Glomerular visceral epithelial cell (primary cell): Measurements from ENCODE around the gene NDUFC1.
A peak's percentile ranks its signal among the peaks of the same experiment; 100 is the strongest.

Experiments
- DNase-seq: peaks from one replicate; pipeline ENCODE4 v3.0.0-alpha.2; 2016; ENCODE audit errors: extremely low spot score

The NDUFC1 gene

GRCh38 chr4:139247700-139248238 lies 54.5 kb downstream of the NDUFC1 start:
- no peak for DNase-seq

DNA sequence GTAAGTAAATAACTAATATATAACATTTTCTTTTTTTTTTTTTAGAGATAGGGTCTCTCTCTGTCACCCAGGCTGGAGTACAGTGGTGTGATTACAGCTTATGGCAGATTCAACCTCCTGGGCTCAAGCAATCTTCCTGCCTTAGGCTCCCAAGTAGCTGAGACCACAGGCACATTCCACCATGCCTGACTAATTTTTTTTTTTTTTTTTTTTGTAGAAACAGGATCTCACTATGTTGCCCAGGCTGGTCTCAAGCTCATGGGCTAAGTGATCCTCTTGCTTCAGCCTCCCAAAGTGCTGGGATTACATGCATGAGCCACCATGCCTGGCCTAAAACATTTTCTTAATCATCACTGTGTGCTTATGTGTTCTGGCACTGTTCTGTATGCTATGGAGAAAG lies 55.0 kb downstream of the NDUFC1 start:
- DNase-seq = peak; percentile 40

GRCh38 chr4:139246166-139246565 lies 56.1 kb downstream of the NDUFC1 start:
- DNase-seq = no peak

GRCh38 chr4:139245590-139245989 lies 56.7 kb downstream of the NDUFC1 start:
- no peak for DNase-seq

DNA sequence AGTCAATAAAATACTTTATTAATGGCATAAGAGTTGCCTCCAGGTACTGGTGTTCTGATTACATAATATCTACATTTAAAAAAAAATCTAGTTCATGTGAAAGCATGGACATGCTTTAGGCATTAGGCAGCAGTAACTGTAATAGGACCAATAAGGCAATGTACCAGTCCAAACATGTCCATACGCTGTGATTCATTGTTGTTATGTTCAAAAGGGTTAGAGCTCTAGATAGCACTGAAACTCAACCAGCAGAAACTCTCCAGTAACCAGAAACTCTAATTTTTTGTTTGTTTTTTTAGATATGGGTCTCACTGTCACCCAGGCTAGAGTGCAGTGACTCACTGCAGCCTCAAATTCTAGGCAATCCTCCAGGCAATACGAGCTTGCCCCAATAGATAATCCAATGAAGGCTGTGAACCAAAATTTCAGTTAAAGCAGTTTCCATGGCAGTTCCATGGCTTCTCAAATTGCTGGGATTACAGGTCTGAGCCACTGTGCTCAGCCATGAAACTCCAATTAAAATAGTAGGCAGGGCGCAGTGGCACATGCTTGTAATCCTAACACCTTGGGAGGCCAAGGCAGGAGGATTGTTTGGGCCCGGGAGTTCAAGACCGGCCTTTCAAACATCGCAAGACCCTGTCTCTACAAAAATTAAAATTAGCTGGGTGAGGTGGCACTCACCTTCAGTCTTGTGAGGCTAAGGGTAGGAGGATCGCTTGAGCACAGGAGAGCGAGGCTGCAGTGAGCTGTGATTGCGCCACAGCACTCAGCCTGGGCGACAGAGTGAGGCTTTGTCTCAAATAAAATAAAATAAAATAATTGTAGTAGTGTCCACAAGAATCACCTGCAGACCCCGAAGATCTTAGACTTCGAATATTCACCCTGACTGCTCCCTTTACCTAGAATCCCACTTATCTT lies 58.6 kb downstream of the NDUFC1 start:
- peak; percentile 89 for DNase-seq

DNA sequence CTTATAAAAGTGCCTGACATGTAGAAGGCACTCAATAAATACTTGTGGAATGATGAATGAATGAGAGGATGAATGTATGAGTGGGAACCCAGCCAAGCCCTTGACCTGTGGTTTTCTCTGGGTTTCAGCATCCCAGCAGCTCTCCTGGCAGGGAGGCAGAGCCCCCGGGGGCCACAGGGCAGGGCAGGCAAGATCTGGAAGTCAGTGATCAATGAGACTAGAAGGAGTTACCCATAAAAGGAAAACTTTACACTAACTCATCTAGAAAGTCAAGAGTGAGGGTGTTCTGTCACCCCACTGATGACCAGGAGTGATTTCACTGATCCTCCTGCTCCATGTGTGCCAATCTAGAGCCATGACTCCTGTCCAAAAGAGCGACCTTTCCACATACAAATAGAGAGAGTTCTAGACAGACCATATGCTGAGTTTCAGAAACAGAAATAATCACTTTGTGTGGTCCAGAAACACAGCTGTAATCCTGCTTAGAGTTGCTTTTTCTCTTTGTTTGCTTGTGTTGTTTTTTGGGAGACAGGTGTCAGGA lies 59.7 kb downstream of the NDUFC1 start:
- peak; percentile 84 for DNase-seq

GRCh38 chr4:139241784-139242151 lies 60.5 kb downstream of the NDUFC1 start:
- no peak for DNase-seq

DNA sequence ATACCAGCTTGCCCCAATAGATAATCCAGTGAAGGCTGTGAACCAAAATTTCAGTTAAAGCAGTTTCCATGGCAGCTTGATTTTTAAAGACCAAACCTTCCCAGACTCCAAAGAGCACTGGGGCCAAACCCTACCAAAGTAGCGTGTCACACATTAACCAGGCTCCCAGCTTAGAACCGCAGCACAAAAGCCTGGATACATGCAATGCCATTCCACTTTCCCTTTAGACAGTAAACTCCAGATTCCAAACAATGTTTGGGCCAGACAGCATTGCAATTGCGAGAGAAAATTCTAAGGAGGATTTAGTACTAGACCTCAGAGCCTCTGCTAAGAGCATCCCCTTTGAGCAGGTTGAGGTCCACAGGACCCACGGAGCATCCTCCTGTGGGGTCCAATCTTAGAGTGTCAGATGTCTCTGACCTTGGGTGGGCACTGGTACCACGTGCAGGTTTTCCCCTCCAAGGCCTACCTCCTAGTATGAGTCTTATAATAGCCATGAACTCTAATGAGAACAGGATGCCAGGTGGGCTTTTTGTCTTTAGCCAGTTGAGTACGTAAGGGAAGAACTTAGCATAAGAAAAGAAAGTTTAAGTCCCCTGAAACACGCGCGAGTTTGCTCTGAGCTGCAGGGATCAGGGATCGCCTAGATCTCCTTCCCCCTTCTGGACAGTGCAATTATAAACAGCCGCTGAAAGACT lies 61.0 kb downstream of the NDUFC1 start:
- DNase-seq = peak; percentile 77
